GM21390 (cell line): ENCODE measurements around the gene NOP56.

ENCODE experiments used
- ATAC-seq: cut with Tn5 transposase; IDR thresholded peaks from one replicate; pipeline ENCODE4 v1.9.1; 2021; ENCODE audit not compliant: unreplicated experiment

The NOP56 gene

DNA sequence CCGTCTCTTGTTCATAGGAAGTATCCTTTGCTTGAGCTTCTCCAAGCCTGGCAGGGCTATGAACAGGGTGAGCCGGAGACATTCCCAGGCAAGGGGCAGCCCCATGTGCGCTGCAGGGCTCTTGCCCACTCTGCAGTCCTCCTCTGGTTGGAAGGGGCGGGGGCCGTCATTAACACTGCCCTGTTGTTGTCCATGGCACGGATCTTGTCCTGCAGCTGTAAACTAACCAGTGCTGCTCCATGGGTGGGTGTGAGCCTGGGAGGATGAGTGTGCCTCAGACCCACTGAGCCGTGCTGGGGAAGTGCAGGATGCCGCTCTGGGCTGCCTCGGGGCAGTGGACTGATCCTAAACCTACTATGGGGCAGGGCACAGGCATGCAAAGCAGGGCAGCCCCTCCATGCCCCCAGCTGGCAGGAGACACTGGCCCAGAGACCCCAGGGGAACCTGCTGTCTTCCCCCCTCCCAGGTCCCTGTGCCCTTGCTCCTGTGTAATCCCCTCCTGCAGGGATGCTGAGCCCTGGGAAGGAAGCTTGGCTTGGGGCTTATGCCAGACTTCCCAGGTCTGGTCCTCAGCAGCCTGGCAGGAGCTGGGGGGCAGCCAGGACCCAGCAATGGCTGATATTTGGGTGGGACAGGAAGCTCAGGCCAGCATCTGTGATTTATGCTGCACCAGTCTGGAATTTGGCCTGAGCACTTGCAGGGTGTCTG lies 48.6 kb downstream of the NOP56 start:
- no peak for ATAC-seq

GRCh38 chr20:2701671-2702081 lies 49.2 kb downstream of the NOP56 start:
- no peak for ATAC-seq

GRCh38 chr20:2703716-2704475 lies 51.5 kb downstream of the NOP56 start:
- ATAC-seq: no peak

DNA sequence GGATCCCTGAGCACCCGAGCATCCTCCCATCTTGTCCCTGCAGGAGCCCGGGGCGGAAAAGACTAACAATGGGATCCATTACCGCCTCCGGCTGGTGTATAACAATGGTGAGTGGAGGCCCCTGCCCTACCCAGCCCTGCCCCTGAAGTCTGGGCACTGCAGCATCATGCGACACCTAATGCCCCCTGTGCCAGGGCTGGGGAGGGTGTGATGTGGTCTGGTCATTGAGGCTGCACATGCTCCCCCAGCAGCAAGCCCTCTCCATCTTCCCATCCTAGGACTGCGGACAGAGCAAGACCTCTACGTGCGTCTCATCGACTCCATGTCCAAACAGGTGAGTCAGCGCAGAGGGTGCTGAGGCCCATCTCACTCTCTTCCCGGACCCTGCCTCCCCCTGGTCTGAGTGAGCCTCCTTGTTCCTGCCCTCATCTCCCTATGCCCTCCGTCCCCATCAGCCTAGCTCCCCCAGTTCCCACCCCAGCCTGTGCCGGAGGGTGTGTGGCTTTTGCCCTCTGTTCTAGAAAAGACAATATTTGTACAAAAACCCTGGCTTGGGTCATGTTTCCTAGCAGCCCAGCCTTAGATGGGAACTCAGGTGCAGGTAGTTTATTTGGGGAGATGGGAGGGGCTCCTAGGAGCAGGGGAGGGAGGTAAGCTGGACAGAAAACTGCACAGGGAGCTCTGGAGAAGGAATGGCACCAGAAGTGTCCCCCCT lies 53.7 kb downstream of the NOP56 start:
- ATAC-seq: no peak

DNA sequence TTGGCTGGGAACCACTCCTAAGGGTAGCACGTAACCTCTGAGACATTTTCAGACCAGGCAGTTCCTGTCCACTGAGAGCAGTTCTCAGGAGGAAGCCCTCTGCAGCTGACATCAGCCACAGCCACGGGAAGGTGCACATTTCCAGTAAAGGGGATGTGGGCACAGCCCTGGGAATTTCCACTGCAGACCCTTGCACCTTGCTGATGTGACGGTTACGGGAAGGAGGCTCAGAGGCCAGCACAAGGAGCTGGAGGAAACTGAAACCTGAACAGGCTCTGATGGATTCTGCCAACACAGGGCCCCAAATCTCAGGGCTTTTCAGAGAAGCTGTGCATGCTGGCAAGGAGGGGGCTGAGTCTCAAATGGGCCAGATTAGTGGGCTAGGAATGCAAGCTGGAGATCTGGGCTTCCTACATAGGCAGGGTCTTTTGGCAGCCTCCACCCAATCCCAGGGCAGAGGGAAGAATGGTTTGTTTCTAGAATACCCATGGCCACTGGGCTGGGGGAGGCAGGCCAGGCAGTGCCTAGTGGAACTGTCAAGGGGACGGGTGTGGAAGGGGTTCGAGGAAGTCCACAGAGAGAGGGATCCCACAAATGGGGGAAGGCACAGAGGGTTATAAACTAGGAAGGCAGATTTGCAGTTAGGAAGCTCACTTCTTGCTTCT lies 54.4 kb downstream of the NOP56 start:
- ATAC-seq: no peak

DNA sequence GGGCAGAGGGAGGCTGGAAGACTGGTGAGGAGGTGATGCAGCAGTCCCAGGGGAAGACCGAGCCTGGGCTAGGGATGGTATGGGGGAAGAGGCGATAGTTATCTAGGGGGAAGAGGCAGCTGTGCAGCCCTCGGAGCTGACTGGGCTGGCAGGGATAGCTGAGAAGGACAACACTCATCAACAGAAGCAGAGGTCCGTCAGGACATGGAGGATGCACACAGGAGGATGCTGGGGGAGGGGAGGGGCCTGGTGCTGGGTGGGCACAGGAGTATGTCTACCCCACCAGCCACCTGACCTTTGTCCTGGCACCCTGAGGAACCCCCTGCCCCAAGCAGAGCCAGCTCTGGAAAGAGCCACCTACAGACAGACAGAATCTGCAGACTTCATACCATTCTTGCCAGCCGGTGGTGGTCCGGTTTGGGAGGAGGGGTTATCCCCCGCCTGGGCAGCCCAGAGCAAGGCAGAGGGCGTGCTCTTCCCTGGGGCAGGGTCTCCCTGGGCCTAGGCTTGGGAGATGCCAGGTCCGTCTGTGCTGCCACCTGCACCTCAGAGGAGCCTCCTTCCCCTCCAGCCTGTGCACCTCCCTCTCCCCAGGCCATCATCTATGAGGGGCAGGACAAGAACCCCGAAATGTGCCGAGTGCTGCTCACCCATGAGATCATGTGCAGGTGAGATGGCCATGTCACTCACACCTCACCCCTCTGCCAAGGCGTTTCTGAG lies 55.1 kb downstream of the NOP56 start:
- no peak for ATAC-seq
